SH-SY5Y (cell line): ENCODE measurements around the gene CNOT9.

Experiments
- GATA2 ChIP-seq: IDR thresholded peaks from 2 replicates; pipeline ENCODE4 v1.6.1; 2011; ENCODE audit warnings: mild to moderate bottlenecking, low read depth, low read length
- GATA3 ChIP-seq: IDR thresholded peaks from 2 replicates; pipeline ENCODE4 v1.6.1; 2011; ENCODE audit warnings: low read depth, mild to moderate bottlenecking, low read length, moderate library complexity

The CNOT9 gene

GRCh38 chr2:218618102-218618860 lies 49.6 kb downstream of the CNOT9 start:
- TF ChIP-seq GATA3: no peak
- no peak for TF ChIP-seq GATA2

- TF ChIP-seq GATA2 (no peak), GATA3 (no peak)
Observed at GRCh38 chr2:218621007-218621406, 52.4 kb downstream of the CNOT9 start.

GRCh38 chr2:218622606-218623365 lies 54.1 kb downstream of the CNOT9 start:
- no peak for TF ChIP-seq GATA2
- no peak for TF ChIP-seq GATA3

- TF ChIP-seq GATA2 (no peak), GATA3 (no peak)
Observed at GRCh38 chr2:218623366-218623705, 54.7 kb downstream of the CNOT9 start.

- TF ChIP-seq GATA2: no peak
- TF ChIP-seq GATA3: no peak
Observed at GRCh38 chr2:218626369-218626768, 57.7 kb downstream of the CNOT9 start.

- TF ChIP-seq GATA2 (no peak), GATA3 (no peak)
Observed at GRCh38 chr2:218627939-218628338, 59.3 kb downstream of the CNOT9 start.

- TF ChIP-seq GATA3 (no peak), GATA2 (no peak)
Observed at GRCh38 chr2:218631837-218632236, 63.2 kb downstream of the CNOT9 start.

GRCh38 chr2:218635719-218636118 lies 67.1 kb downstream of the CNOT9 start:
- TF ChIP-seq GATA2 (no peak), GATA3 (no peak)

GRCh38 chr2:218638372-218638771 lies 69.7 kb downstream of the CNOT9 start:
- TF ChIP-seq GATA3 (no peak), GATA2 (no peak)

- no peak for TF ChIP-seq GATA2
- TF ChIP-seq GATA3: no peak
Observed at GRCh38 chr2:218642121-218642656, 73.5 kb downstream of the CNOT9 start.

- TF ChIP-seq GATA3 (no peak), GATA2 (no peak)
Observed at GRCh38 chr2:218642786-218643185, 74.1 kb downstream of the CNOT9 start.

- TF ChIP-seq GATA3 (no peak), GATA2 (no peak)
Observed at GRCh38 chr2:218643751-218644310, 75.2 kb downstream of the CNOT9 start.

GRCh38 chr2:218644721-218645120 lies 76.1 kb downstream of the CNOT9 start:
- TF ChIP-seq GATA3 (no peak), GATA2 (no peak)

- TF ChIP-seq GATA3 (no peak), GATA2 (no peak)
Observed at GRCh38 chr2:218645126-218645525, 76.5 kb downstream of the CNOT9 start.
